DMS53 (cell line): Measurements from ENCODE around the gene TMEM63A.
"Not testable (repeated sequence)": the region's sequence is repeated elsewhere in the genome, so short reads cannot be mapped to it uniquely, and the experiment has no call there.

Experiments
- DNase-seq: peaks from one replicate; lab custom pipeline; 2025; lab: John Stamatoyannopoulos, UW

Gene TMEM63A

DNA sequence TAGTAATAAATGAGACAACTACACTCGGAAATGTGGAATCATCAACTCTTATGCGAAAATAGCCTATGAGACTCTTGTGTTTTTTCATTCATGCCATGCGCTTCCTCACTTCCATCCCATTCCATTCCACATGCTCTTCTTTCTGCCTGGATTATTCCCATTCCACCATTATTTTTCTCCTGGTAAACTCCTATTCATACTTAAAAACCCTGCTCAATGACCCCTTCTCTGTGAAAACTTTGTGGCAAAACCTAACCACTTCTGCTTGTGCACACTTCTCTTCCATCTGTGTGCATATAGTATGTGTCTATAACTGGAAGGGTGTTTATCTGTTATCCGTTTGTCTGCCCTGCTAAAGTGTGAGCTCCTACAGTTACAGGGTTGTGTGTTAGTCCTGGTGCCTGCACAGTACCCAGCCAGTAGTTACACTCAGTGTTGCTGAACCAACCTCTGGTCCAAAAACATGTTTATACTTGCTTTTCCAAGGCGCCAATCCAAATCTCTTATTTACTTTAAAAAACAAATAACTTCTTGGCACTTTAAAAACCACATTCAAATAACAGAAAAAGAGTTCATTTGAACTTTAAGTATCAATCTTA, 61.6 kb downstream of the TMEM63A start:
- peak; percentile 35 for DNase-seq

DNA sequence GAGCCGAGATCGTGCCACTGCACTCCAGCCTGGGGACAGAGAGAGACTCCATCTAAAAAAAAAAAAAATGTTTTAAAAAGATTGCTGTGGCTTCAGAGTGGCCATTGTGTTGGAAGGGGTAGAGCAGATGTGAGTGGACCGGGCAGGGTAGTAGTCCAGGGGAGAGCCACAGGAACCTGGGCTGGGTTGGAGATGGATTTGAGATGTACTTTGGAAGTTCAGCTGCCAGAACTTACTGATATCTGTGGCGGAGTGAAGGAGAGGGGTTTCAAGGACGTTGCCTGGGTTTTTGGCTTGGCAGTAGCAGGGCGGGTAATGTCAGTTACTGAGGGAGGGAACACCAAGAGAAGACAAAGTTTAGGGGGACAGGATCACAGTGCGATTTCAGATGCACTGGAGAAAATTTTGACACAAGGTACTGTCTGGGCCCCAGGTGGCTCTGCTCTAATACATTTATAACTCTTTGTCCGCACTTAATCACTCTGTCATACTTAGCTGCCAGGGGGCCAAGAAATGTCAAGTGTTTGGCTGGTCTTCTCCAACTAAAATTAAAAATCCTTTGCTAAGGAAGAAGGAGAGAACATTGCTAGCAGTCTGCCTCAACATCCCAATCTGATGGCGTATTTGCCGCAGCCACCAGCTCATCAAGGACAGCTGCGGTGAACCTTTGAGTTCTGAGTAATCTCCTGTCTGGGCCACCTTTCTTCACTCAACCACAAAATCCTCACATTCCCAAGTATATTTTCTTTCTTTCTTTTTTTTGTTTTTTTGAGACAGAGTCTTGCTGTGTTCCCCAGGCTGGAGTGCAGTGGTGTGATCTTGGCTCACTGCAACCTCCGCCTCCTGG, 62.6 kb downstream of the TMEM63A start:
- DNase-seq, result no peak

DNA sequence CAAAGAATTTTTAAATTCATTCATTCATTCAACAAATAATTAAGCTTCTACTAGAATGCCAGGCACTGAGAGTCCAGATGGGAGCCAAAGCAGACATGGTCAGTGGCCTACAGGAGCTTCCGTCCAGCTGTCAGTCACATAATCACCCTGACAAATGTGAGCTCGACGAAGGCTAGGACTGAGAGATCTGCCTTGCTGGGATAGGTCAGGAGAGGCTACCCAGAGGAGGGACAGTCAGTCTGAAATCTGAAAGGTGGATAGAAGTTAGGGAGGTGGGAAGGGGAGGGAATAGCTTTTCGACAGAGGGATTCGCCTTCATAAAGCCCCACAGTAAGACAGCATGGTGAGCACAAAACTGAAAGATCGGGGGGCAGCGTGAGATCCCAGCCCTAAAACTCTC, 64.0 kb downstream of the TMEM63A start:
- DNase-seq, result no peak

DNA sequence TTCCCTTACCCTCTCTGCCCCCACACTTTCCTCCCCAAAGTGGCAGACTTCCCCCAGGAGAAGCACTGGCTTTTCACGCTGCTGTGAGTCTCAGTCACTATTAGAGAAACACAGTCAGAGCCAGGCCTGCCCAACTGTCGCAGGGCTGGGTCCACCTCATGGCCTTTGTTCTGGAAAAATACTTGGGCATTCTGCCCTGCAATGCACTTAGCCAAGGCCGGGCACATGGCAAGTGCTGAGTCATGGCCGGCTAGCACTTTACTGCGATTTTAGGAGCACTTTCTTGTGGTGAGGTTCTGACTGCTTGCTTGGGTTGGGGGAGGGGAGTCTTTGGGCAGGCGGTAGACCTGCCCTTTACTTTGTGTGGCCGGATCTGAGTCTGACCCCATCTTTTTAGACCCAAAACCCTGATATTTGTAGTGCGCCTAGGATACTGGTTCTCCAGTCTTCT, 64.5 kb downstream of the TMEM63A start:
- peak; percentile 58 for DNase-seq

DNA sequence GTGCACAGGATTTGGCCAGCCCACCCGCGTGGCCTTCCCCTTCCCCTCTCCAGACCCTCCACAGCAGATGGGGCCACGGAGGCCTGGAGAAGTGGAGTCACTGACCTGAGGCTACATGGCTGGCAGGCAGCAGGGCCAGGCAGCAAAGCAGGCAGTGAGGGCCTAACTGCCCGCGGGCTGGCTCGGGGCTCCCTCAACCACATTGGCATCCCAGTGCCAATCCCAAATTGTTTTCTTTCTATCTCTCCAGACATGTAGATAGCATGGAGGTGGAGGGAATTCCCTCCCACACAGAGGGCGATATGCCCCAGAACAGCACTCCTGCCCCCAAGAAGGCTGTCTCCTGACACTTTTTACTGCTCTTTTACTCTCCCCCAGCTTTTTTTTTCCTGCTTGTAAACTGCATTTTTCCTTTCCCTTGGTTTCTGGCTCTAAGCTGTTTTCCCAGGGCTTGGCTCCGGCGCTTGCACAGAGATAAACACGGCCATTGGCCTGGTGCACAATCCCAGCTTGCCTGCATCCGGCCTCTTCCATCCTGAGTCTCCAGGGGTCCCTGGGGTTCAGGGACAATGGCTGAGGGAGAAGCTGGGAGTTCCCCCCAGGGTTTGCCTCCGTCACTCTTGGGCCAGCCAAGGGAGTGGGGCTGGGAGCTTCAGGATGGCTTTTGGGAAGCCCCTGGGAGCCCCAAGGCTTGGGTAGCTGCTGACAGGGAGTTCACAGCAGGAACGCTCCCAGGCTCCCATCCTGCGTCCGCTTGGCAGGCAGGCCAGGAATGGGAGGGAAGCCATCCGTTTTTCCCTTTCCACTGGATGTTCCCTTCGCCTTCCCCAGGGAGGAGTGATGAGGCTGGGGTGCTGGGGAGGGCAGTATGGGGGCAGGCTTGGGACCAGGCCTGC, 65.3 kb downstream of the TMEM63A start:
- no peak for DNase-seq

DNA sequence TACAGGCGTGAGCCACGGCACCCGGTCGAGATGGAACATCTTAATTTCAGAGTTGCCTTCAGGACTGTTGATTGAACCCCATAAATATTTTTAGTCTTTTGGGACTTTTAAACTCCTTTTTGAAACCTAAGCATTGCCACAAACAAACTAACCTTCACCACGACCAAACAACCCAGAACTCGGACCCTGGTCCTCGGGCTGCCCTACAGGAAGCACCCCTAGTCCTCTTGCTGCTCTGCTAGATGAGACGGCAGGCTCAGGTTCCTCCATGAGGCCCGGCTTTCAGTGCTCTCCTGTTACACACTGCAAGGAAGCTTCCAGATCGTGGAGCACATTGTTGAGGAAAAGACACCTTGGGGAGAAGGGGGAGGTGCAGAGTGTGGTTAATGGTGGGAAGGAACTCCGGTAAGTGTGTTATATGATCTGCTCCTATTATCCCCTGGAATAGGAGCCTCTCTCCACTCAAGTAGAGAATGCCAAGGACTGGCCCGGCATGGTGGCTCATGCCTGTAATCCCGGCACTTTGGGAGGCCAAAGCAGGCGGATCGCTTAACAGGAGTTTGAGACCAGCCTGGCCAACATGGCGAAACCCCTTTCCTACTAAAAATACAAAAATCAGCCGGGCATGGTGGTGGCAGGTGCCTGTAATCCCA, 66.5 kb downstream of the TMEM63A start:
- no peak for DNase-seq

DNA sequence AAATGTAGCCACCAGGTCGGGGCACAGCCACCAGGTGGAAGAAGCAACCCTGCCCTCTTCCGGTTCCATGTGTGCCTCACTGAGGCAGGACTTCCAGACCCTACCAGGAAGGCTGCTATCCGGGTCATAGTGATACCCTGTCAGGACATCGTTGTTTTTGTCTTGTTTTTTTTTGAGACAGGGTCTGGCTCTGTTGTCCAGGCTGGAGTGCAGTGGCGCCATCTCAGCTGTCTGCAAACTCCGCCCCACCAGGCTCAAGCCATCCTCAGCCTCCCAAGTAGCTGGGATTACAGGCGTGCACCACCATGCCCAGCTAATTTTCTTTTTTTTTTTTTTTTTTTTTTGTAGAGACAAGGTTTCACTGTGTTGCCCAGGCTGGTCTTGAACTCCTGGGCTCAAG, 67.1 kb downstream of the TMEM63A start:
- DNase-seq, result not testable (repeated sequence)

DNA sequence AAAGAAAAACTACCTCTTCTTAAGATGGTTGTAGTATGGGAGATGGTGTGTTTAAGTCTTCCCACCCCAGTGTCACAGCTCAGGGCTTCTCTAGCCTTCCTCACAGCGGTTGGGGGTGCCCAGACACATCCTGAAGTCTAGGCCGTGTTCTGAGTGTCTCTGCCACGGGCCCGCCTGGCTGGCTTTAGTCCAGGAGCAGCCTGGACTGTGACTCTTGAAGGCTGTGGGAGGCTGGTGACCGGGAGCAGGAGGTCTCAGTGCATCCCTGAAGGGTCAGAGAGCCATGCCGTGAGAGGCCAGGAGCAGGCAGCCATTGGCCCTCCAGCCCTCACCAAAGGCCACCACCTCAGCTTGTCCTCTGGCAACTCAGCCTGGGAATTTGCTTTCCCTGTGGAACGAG, 67.8 kb downstream of the TMEM63A start:
- DNase-seq, result no peak

DNA sequence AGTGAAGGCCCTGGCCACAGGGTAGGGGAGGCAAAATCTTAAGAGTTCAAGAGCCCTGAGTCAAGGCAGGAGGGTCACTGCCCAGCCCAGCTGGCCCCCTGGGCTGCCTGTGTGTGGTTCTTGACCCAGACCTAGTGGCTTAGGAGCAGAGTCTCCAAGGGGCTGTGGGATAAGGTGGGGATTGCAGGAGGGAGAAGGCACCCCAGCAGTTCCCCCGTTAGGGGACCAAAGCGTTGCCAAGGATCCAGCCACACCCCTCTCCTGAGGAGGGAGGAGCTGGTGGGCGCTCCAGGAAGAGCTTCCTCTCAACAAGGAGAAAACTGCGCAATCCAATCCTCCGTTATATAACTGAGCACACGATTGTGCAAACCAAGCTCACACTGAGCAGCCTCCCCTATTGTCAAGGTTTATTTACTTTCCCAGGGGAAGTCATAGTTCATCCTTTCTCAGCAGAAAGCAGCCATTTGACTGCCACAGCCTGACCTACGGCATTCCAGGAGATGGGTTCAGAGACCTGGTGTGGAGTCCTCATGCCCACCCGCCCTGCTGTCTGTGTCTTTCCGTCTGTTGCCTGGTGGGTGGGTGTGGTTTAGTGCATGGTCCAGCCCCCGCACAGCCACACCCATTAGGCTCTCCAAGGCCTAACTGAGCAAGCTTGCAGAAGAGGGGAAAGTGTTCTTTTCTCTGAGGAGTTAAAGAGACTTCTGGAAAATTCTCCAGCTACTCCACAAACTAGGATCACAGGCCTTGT, 68.8 kb downstream of the TMEM63A start:
- peak; percentile 80 for DNase-seq

DNA sequence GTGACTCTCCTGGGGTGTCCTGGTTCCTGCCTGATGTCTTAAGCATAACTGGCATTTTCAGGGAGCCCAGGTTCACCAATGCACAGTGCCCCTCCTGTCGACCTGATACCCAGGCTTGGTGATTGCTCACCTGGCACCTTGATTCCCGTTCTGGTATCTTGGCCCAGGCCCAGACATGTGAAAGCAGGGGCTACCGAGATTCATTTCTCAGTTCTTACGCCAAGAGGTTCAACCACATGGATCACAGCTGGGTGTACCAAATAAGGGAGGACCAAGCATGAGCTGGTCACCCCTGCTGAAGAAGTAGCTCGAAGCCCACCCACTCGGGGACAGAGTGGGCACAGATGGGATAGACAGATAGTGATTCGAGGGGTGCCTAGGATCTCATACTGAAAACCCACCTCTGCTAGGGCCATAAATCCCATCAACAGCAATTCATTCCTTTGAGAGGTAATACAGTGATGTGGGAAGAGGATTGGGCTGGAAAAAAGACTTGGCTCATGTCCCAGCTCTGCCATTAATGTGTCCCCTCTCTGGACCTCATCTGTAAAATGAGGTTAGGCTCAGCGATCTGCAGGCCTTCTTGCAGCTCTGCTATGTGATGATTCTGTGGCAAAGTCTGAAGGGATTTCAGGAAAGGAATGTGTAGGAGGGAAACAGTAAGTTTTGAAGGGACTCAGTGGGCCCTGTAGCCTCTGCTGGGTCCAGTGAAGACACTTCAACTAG, 69.5 kb downstream of the TMEM63A start:
- DNase-seq, result peak; percentile 25

DNA sequence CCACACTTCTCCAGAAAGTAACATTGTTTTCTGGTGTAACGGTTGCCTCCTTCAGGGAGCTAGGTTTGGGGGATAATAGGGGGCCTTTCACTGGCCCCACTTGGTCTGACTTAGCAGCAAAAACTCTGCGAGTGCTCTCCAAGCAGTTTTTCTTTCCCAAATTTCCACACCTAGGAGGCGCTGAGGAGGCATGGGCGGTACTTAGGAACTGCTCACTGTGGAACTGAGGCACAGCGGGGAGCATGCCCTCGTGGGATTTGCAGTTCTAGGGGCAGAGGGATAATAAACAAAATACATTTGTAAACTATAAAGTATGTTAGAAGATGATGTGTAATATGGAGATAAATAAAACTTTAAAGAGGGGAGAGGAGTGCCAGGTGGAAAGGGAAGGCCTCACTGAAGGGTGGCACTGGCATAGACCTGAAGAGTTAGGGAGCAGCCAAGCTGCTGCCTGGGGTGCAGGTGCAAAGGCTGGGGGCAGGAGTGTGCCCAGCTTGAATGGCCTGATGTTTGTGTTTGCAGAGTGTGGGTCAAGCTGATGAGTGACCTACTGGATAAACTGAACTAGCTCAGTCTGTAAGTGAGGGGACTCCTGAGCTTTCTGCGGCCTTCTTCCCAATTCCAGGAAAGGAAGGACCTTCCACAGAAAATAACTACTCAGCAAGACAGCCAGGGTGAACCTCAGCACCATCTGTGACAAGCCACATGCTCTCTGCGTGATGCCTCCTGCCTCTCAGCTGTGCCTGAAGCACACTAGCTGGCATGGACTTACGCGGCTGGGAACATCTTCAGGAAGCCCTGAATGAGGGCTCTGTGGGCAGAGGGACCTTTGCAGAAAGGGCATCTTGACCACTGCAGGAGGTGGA, 70.3 kb downstream of the TMEM63A start:
- peak; percentile 29 for DNase-seq

DNA sequence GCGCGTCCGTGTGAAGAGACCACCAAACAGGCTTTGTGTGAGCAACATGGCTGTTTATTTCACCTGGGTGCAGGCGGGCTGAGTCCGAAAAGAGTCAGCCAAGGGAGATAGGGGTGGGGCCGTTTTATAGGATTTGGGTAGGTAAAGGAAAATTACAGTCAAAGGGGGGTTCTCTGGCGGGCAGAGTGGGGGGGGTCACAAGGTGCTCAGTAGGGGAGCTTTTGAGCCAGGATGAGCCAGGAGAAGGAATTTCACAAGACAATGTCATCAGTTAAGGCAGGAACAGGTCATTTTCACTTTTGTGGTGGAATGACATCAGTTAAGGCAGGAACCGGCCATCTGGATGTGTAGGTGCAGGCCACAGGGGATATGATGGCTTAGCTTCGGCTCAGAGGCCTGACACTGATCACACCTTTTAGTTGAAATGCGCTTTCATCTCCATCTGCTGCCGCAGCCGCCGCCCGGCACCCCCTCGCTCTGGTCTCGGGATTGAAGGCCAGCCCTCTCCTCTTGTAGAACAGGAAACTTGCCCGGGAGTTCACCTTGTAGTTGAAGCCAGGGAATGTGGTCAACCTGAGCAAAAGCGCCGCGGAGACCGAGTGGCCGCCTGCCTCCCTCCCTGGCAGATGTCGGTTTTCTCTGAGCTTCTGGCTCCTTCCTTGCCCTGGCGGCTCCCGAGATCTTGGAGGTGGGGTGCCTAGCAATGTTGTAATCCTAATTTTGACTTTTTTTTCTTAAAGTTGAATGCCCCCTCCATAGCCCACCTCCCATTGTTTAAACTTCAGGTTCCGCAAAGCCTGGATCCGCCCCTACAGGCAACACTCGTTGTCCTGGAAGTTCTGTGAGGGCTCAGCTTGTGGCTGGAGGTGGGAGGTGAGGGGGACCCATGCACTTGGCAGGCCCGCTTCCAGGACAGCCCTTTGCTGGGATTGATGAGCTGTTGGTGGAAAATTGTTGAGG, 71.3 kb downstream of the TMEM63A start:
- DNase-seq, result peak; percentile 69

DNA sequence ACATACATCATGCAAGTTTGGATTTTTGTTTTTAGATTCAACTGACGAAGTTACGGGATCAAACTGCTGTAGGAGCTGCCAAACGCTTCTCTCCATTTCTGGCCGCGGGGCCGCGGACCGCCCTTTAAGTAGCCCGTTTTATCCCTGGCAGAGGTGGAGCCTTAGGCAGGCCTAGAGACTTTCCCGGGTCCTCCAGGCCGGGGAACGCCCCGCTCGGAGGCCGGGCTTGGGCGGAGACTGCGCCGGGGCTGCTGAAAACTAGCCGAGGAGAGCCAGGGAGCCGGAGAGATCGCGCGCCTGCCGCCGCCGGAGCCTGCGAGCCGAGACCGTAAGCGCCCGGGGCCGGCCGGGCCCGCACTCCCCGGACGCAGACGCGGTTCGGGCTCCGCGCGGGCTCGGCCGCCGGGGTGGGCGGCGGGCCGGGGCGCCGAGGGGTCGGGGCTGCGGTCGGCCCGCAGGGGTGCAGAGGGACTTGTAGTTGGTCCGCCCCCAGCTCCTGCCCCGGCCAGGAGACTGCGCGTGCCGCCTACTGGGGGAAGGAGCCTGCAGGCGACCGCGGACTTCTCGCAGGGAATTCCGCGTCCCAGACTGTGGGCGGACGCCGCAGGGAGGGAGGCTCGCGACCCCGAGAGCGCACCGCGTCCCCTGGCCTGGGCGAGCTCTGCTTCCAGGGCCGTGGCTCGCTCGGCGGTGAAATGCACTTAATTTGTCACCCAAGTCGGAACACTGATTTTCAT, 72.2 kb downstream of the TMEM63A start, which contains the start of gene EPHX1:
Gene EPHX1, plus strand, starts transcription at position 283 of the 737 bp plus-strand sequence. CDS start 18,606 bp downstream, outside the sequence.
- DNase-seq, result peak; percentile 95

DNA sequence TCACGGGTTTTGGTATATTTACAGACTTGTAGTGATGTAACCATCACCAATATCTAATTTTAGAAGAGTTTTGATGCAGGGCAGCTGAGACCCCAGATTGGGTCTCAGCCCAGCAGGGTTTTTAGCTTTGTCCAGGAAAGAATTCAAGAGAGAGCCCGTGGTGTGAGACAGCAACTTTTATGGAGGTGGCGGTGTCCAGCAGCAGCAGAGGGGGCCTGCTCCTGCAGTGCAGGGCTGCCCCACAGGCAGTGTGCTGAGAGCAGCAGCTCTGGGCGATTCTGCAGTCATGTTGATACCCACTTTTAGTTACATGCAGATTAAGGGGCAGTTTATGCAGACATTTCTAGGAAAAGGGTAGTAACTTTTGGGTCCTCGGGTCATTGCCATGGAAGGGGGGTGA, 74.0 kb downstream of the TMEM63A start:
- DNase-seq, result no peak

DNA sequence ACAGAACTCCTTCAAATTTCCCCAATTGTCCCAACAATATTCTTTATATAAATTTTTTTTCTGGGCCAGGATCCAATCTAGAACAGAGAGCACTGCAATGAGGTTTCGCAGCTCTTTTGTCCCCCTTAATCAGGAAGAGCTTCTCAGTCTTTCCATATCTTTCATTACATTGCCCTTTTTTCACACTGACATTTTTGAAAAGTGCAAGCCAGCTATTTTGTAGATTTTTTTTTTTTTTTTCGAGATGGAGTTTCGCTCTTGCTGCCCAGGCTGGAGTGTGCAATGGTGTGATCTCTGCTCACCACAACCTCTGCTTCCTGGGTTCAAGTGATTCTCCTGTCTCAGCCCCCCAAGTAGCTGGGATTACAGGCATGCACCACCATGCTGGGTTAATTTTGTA, 75.4 kb downstream of the TMEM63A start:
- DNase-seq, result not testable (repeated sequence)

DNA sequence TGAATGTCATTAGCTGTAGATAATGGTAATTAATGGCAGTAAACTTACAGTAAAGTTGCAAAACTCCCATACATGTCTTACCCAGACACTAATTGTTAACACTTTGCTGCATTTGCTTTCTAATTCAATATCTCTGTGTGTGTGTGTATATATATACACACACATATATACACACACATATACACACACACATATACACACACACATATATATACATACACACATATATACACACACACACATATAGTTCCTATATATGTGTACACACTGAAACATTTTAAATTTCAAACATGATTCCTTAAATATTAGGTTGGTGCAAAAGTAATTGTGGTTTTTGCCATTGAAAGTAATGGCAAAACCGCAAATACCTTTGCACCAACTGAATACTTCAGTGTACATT, 75.9 kb downstream of the TMEM63A start:
- no peak for DNase-seq

DNA sequence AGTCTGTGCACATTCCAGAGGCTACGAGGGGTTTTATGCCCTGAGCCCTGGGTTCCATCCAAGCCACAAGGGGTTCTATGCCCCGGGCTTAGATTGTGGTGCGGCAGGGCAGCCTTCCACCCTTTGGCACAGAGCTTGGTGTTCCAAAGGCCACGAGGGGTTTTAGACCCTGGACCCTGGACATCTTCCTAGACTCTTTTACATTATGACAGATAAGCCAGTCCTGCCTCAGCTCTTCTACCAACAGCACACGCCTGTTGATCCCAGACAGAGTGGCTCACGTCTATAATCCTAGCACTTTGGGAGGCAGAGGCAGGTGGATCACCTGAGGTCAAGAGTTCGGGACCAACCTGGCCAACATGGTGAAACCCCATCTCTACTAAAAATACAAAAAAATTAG, 81.0 kb downstream of the TMEM63A start:
- not testable (repeated sequence) for DNase-seq
